Epithelial cell of proximal tubule (primary cell): ENCODE measurements around the gene CYBC1. TPM values are rescaled to one million over a fixed set of nuclear protein-coding genes. Genes with fewer than 3 reads are reported as not detected.

Experiments
- DNase-seq: peaks from one replicate; pipeline ENCODE4 v3.0.0-alpha.2; 2011; ENCODE audit warnings: low read depth
- H3K4me3 ChIP-seq: 2 replicates; pipeline ENCODE4 v1.5.1; 2011; ENCODE audit warnings: low read depth, mild to moderate bottlenecking, low read length
- total RNA-seq: library from RNA; depleted of rRNA; stranded (reverse); fragments of >200 nt; gene quantifications from 2 replicates; pipeline ENCODE4 v1.2.3, GENCODE V29; 2015
- TF ChIP-seq, protein P1 (sequence below): conservative IDR thresholded peaks from 2 replicates; pipeline ENCODE4 v1.5.1; 2012; ENCODE audit warnings: low read depth, mild to moderate bottlenecking, low read length

The CYBC1 gene
- total RNA-seq, 1 donor from 2014 or later: 78.8 TPM

DNA sequence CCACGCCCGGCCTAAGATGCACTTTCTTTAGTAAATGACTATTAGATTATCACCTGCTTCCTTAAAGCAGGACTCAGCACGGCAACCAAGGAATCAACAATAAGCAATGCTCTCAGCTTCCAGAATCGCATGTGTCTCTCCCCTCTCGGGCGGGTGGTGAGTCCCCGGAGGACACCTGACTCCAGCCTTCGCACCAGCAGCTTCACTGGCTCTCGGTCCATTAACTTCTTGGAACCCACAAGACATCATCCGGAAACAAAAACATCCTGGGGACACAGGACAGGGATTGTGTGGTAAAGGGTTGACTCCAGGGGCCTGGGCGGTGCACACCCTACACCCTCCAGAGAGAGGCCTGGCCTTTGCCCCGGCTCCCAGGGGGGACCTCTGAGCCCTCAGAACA lies 56.3 kb downstream of the CYBC1 start:
- no peak for DNase-seq
- H3K4me3 ChIP-seq: no peak overlapping the region
- TF ChIP-seq, protein P1, sequence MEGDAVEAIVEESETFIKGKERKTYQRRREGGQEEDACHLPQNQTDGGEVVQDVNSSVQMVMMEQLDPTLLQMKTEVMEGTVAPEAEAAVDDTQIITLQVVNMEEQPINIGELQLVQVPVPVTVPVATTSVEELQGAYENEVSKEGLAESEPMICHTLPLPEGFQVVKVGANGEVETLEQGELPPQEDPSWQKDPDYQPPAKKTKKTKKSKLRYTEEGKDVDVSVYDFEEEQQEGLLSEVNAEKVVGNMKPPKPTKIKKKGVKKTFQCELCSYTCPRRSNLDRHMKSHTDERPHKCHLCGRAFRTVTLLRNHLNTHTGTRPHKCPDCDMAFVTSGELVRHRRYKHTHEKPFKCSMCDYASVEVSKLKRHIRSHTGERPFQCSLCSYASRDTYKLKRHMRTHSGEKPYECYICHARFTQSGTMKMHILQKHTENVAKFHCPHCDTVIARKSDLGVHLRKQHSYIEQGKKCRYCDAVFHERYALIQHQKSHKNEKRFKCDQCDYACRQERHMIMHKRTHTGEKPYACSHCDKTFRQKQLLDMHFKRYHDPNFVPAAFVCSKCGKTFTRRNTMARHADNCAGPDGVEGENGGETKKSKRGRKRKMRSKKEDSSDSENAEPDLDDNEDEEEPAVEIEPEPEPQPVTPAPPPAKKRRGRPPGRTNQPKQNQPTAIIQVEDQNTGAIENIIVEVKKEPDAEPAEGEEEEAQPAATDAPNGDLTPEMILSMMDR: no peak

DNA sequence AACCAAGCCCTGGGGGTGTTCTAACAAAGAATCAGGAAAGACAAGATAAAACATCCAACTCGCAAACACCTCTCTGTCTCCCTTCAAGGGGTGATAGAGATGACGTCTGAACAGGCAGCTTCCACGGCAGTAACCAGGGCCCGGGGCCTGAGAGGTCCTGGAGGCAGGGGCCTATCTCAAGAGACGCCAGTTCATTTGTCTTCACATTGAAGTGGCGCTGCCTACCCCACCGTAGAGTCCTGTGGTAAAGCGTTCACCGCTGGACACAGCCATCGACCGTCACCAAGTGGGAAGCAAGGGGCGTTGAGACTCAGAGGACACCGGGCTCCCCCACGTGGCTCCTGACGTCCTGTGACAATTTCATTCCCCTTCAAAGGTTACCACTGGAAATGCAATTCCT lies 57.6 kb downstream of the CYBC1 start:
- no peak overlapping the region for H3K4me3 ChIP-seq

More for the DNA sequence above, 57.6 kb downstream of the CYBC1 start:
- DNase-seq: no peak
- TF ChIP-seq, protein P1: no peak

Other genes starting within 250 kb of the CYBC1 start
- gene CCDC57, start 237.9 kb downstream of the CYBC1 start, total RNA-seq: 10.5 and 10.8 TPM in 2 replicates
- 169 and 190 TPM in 2 replicates for gene SLC16A3, start 221.7 kb downstream of the CYBC1 start, total RNA-seq
- gene CSNK1D, start 177.1 kb downstream of the CYBC1 start, total RNA-seq: 32.0 and 54.1 TPM in 2 replicates
- not detected in 2 replicates for gene CD7, start 133.1 kb downstream of the CYBC1 start, total RNA-seq
- 0.75 and 1.9 TPM in 2 replicates for gene SECTM1, start 117.0 kb downstream of the CYBC1 start, total RNA-seq
- 0.07 TPM in 1 of 2 replicates, not detected in the other for gene TEX19, start 91.5 kb downstream of the CYBC1 start, total RNA-seq
- not detected in 2 replicates for gene UTS2R, start 79.0 kb downstream of the CYBC1 start, total RNA-seq
- 10.7 and 11.4 TPM in 2 replicates for gene HEXD, start 32.4 kb downstream of the CYBC1 start, total RNA-seq
- gene OGFOD3, start 32.2 kb downstream of the CYBC1 start, total RNA-seq: 29.4 and 63.9 TPM in 2 replicates
- gene NARF, start 8.0 kb upstream of the CYBC1 start, total RNA-seq: 45.4 and 64.4 TPM in 2 replicates
- gene FOXK2, start 69.0 kb upstream of the CYBC1 start, total RNA-seq: 33.4 and 46.4 TPM in 2 replicates
- 81.3 and 94.4 TPM in 2 replicates for gene WDR45B, start 197.7 kb upstream of the CYBC1 start, total RNA-seq
- 4.1 and 7.8 TPM in 2 replicates for gene RAB40B, start 247.9 kb upstream of the CYBC1 start, total RNA-seq